ENCODE measurements around the gene GYG2.
"Not testable (repeated sequence)": the region's sequence is repeated elsewhere in the genome, so short reads cannot be mapped to it uniquely, and the experiment has no call there.

GYG2 gene

DNA sequence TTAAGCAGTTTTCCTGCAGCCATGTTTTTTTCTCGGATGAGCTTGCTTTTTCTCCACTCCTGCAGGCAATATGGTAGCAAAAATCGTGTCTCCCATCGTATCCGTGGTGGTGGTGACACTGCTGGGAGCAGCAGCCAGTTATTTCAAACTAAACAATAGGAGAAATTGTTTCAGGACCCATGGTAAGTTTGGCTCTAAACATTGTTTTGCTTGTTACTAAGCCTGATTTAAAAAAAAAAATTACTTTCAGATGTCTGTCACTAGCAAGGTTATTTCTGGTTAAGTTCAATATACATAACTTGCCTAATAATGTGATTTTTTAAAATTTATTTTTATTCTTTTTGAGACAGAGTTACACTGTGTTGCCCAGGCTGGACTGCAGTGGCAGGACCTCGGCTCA lies 17.5 kb upstream of the GYG2 start:
- in situ Hi-C loops (cut with MboI; ENCODE audit: low pct_unique_long_range_greater_than_20kb, low sequenced_read_pairs) = no loop called here
- DNase-seq = no peak

DNA sequence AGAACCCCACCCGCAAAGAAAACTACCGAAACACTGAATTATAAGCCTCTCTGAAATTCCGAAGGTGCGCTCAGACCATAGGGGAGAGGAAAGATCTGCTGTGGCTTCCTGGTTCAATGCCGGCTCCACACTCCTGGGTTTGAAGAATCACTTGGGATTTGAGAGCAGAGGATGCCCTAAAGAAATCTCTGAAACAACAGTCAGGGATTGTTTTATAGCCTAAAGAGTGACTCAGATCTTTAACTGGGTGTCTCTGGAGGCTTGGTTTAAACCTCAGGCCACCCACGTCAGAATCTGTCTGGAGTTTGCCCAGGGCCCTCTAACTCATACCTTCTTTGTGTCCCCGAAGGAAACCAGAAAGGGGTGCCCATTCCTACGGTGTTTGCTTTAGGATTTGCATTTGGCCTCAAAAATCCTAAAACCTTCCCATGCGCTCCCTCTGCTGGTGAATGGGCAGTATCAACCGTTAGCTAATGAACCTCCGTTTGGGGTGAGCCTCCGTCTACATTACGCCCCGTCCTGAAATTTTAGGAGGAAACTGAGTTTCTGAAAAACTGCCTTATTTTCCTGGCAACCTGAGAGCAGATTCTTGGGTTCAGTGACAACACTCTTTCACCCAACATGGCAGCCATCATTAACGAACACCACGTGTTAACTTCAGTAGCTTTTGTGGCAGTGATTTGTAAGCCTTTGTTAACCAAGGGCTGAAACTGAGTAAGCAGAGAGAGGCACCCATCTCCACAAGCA lies 16.4 kb upstream of the GYG2 start:
- in situ Hi-C loops (cut with MboI; ENCODE audit: low pct_unique_long_range_greater_than_20kb, low sequenced_read_pairs) = not testable (repeated sequence)
- DNase-seq = peak; percentile 54

DNA sequence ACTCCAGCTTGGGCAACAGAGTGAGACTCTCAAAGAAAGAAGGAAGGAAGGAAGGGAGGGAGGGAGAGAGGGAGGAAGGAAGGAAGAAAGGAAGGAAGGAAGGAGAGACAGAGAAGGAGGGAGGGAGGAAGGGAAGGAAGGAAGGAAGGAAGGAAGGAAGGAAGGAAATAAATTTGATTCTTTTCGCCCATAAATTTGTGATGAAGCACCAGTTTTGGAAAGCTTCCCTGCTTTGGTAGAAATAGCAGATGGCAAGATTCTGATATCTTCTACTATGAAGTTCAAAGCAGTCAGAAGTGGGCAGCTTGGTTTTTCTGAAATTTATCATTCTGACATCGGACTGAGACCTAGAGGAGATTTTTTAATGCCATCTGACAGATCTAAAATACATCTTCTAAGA lies 11.7 kb upstream of the GYG2 start:
- in situ Hi-C loops (cut with MboI; ENCODE audit: low pct_unique_long_range_greater_than_20kb, low sequenced_read_pairs) = no loop called here
- no peak for DNase-seq

DNA sequence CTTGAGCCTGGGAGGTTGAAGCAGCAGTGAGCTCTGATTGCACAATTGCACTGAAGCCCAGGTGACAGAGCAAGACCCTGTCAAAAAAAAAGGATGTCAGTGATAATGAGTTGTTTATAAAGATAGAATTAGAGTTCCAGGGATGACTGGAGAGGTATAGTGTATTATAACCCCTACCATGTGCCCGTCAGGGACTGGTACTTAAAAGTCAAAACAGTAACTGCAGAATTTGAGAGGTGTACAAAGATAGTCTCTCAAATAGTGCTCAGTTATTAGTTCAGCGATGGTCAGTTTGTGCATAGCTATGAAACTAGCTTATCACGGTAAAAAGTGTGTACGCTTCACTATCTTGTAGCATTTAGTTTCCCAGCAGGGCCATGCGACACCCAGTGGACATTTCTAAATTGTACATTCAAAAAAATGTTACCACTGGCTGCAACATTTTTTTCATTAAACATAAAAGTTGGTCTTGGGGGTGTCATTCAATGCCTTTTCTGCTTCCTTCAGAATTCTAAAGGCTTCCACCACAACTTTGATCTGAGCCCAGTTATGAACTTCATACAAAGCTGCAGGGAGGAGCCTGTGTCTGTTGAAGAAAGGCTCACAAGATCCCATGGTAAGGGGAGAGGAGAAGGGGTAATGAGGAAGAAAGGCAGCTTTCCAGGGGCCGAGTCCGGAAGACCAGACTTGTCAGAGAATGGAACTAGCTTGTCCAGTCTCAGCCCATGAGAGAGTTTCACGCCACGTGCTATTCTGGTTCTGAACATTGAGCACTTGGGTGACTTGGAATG lies 9.2 kb upstream of the GYG2 start:
- in situ Hi-C loops (cut with MboI; ENCODE audit: low pct_unique_long_range_greater_than_20kb, low sequenced_read_pairs) = no loop called here
- DNase-seq = peak; percentile 65

DNA sequence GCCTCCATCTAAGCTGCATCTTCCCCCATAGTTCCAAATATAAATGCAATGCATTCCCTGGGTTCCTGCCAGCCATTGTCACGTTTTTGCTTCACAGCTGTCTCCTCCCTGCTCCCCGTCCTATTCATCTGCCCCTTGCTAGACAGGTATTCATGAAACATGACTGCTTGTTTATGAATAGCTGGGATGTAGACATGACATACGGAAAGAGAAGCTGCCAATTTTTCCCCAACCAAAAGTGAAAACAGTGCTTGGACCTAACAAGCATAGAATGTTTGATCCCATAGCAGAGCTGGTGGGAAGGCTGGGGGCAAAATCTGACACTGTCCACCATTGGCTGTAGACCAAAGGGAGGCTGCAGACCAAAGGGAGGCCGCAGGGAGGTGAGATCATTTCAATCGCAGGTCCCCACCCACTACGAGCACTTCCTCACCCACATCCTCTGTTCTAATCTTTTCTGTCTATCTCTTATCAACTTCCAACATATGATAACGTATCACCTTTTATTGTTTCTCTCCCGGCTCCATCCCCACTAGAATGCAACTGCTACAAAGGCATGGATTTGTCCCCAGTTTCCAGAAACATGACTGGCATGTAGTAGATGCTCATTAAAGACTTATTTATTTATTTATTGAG lies 8.5 kb upstream of the GYG2 start:
- peak; percentile 37 for DNase-seq
- in situ Hi-C loops (cut with MboI; ENCODE audit: low pct_unique_long_range_greater_than_20kb, low sequenced_read_pairs) = no loop called here

DNA sequence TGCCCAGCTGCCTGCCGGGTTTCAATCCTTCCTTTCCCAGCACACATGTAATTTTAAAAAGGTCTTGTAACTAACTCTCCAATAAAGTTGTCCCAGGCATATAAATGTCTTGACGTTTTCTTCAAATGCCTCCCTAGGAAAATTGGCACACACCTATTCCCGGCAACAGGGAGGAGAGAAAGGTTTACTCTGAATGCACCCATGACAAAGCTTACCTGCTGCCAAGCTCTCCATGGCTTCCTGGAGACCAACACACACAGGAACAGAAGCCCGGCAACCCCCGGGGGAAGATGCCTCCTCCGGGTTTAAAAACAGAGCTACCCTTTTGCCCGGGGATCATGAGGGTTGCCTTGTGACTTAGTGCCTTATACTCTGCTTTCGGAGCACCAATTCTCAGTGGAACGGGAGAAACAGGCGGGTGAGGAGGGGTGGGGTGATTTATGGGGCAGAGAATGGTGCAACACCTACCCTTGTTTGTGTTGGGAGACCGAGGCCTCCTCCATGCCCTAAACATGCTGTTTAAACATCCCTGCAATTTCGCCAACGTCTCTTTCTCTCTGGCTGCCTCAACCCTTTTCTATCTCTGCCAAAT lies 4.8 kb upstream of the GYG2 start:
- in situ Hi-C loops (cut with MboI; ENCODE audit: low pct_unique_long_range_greater_than_20kb, low sequenced_read_pairs) = no loop called here
- no peak for DNase-seq

DNA sequence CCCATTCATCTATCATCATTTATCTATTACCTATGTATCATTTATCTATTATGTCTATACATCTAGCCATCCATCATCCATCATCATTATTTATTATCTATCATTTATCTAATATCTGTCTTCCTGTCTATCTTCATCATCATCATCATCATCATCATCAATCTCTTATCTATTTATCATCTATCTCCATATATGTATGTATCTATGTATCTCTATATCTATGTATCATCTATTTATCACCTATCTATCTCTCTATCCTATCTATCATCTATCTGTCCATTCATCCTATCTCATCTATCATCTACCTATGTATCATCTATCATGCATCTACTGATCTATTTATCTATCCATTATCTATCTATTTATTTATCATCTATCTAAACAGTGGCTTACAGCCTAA lies 3.8 kb upstream of the GYG2 start:
- no peak for DNase-seq
- in situ Hi-C loops (cut with MboI; ENCODE audit: low pct_unique_long_range_greater_than_20kb, low sequenced_read_pairs) = no loop called here

DNA sequence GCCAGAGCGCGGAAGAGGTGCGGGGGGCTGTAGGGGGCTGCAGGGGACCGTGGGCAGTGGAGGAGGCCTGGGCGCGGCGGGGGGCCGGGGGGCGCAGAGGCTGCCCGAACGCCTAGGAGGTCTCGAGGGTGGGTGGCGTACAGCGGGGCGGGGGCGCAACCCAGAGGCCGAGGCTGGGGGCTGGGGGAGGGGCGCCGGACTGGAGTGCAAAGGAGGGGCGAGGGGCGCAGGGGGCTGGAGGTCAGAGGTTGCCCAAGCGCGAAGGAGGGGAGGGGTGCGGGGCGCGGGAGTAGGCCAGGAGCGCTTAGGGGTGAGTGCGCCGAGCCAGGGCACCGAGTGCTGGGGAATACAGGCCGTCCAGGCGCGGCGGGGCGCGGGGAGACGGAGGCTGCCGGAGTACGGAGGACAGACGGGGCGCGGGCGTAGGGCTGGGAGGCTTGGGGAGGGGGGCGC lies 255 bp downstream of the GYG2 start:
- in situ Hi-C loops (cut with MboI; ENCODE audit: low pct_unique_long_range_greater_than_20kb, low sequenced_read_pairs) = no loop called here
- no peak for DNase-seq

DNA sequence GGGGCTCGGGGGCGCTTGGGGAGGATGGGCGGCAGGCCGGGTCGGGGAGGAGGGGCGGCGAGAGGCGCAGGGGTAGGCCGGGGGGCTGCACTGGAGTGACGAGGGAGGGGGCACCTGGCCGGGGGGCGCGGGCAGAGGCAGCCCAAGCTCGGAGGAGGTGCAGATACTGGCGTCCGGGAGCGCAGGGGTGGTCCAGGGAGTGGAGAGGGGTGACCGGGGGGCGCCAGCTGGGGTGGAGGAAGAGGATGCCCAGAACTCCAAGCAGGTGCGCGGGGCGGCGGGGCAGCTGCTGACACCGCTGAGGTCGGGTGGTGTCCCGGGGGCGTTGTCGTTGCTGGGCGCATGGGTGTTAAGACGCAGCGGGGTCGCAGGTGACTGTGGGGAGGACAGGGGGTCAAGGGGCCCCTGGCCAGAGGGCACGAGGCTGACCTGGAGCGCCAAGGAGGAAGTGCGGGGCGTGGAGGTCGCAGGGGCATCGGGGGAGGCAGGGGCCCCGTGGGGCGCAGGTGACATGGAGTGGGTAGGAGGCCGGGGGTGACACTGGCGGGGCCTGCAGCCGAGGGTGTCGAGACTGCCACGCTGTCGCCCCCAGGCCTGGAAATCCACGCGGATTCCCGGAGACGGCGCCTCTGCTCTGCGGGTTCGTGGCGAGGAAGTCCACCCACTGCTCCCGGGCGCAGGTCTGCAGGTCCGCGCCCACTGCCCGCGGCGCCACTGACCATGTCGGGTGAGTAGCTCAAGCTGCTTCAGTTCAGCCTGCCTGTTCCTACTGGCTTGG lies 928 bp downstream of the GYG2 start:
- in situ Hi-C loops (cut with MboI; ENCODE audit: low pct_unique_long_range_greater_than_20kb, low sequenced_read_pairs) = no loop called here
- no peak for DNase-seq

DNA sequence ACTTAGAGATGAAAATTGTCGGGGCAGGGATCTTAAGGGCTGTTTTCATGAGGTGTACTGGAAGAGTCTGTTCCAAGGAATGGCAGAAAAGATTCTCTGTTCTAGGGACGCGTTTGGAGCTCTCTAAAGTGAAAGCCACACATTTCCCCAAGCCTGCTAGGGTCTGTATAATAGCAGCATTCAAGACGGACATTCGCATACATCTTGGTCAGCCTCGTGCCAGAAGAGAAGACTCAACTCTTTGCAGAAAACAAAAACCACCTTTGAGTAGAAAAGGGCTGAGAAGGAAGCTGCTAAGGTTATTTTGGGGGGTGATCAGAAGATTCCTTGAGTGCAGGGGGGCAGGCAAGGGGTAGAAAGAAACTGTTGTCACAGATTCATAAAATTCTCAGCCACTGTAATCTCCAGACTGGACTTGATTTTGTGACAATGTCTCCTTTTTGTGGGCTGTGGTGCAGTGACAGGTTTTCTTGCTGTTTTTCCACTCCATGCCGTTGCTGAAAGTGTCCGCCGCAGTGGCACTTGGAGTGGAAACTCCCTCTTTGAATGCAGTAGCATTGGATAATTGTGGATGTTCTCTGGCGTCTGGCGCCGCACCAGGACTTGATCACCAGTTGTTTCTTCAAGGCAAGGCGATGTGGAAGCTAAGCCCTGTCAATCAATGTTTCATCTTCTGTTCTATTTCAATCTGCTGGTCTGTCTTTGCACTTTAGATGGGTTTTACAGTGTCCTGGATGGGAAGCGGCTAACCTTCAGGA lies 2.9 kb downstream of the GYG2 start:
- DNase-seq = no peak
- in situ Hi-C loops (cut with MboI; ENCODE audit: low pct_unique_long_range_greater_than_20kb, low sequenced_read_pairs) = no loop called here

DNA sequence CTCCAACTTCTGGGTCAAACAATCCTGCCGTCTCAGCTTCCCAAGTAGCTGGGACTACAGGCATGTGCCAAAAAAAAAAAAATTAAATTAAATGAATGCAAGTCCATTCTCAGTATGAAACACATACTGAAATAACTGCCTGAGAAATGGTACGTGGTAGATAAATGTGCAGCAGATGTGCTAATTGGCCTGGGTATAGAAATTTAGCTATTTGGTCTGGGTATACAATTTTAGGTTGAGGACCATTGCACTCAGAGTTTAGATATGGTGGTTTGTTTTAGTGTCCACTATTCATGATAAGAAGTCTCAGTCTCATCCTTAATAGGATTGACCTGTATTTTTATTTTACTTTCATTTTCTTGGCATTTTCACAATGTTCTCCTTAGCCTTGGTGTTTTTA lies 9.2 kb downstream of the GYG2 start:
- no peak for DNase-seq
- in situ Hi-C loops (cut with MboI; ENCODE audit: low pct_unique_long_range_greater_than_20kb, low sequenced_read_pairs) = no loop called here

DNA sequence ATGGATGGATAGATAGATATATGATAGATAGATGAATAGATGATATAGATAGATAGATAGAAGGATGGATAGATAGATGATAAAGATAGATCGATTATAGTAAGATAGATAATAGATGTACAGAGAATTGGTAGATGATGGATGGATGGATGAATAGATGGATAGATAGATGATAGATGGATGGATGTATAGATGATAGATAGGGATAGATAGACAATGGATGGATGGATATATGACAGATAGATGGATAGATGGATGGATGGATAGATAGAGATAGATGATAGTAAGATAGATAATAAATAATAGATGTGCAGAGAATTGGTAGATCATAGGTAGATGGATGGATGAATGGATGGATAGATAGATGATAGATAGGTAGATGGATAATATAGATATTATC lies 12.2 kb downstream of the GYG2 start:
- no peak for DNase-seq
- in situ Hi-C loops (cut with MboI; ENCODE audit: low pct_unique_long_range_greater_than_20kb, low sequenced_read_pairs) = no loop called here

DNA sequence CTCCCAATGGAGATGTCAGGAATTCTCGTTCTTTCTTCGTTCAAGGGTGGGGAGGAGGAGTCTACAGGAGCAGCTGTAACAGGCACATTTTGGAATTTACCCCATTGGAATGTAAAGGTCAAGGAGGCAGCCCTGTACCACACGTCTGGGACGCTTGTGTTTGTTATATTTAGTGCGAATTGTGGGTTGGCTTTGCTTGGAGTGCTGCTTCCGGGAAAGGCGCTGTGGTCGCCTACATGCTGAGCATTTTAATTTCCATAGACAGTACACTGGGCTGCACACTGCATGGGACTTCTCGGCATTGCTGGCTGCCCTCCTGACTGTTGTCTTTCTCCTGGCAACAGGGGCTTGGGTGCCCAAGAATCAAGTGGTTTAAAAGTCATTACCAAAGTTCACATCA lies 12.8 kb downstream of the GYG2 start:
- DNase-seq = no peak
- in situ Hi-C loops (cut with MboI; ENCODE audit: low pct_unique_long_range_greater_than_20kb, low sequenced_read_pairs) = no loop called here

DNA sequence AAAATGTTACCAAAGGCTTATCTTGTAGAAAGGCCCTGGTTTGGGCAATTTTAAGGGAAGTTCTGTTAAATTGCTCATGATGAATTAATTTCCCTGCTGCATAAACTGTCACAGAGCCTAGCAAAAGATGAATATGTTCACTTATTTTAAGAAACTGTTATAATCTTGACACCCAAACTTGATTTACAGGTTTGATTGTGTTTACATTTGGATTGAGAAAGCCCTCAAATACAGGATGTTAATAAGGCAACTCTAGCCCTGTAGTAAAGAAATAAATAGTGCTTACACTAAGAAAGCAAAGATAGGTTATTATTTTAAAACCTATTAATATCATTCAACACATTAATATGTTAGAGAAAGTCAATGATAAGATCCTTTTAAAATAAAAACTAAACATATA lies 18.3 kb downstream of the GYG2 start:
- in situ Hi-C loops (cut with MboI; ENCODE audit: low pct_unique_long_range_greater_than_20kb, low sequenced_read_pairs) = no loop called here
- DNase-seq = no peak

DNA sequence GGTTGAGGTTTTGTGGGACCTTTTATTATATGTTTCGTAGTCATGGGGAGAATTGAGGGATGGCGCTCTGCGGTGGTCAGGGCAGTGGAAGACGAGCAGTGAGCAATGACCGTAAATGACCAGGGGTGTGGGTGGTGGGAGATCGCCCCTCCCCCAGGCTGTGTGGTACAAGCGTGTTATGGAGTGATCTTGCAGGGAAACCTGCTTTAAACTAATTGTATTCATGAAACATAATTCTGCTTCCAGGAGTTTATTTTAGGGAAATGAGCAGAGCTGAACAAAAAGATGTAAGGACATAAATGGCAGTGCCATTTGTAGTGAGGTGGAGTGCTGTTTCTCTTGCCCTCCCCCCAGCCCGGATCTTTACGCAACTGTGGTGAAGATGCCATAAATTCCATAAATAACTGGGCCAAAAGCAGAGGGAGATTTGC lies 20.2 kb downstream of the GYG2 start:
- no peak for DNase-seq
- in situ Hi-C loops (cut with MboI; ENCODE audit: low pct_unique_long_range_greater_than_20kb, low sequenced_read_pairs) = no loop called here

DNA sequence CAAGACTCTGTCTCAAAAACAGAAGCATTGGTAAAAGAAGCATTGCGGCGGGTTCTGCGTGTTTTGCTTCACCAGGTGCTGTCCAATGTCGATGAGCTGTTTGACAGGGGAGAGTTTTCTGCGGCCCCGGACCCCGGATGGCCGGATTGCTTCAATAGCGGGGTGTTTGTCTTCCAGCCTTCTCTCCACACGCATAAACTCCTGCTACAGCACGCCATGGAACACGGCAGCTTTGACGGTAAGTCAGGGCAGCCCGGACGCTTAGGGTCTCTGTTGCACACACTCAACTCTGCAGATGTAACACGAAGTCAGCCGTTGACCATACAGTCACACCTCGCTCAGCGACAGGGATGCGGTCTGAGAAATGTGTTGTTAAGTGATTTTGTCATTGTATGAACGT lies 26.2 kb downstream of the GYG2 start:
- DNase-seq = no peak
- in situ Hi-C loops (cut with MboI; ENCODE audit: low pct_unique_long_range_greater_than_20kb, low sequenced_read_pairs) = no loop called here

DNA sequence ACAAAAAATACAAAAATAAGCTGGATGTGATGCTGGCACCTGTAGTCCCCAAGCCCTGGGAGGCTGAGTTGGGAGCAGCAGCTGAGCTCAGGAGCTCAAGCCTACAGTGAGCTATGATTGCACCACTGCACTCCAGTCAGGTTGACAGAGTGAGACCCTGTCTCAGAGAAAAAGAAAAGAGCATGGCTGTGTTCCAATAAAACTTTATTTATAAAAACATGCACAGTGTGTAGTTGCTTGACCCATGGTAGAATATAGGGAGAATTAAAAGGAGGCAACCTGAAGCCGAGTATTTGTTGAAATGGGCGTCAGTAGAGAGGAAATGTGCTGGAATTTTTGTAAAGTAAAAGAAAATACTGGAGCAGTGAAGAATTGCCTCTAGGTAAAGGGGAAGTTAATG lies 27.0 kb downstream of the GYG2 start:
- DNase-seq = no peak
- in situ Hi-C loops (cut with MboI; ENCODE audit: low pct_unique_long_range_greater_than_20kb, low sequenced_read_pairs) = no loop called here

DNA sequence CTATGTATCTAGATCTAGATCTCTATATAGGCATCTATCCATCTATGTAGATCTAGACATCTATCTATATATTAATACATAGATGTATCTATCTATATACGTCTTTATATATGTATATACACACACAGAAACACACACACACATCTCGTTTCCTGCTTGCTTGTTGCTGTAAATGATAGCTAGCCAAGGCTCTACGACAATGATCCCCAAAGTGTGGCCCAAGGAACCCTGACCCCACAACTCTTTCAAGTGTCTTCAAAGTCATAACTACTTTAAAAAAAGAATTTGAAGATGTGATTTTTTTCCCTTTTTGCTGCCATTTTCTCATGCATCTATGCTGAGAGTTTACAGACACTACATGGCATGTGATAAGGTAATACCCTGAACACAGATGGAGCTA lies 28.8 kb downstream of the GYG2 start:
- no peak for DNase-seq
- in situ Hi-C loops (cut with MboI; ENCODE audit: low pct_unique_long_range_greater_than_20kb, low sequenced_read_pairs) = no loop called here
